ENCODE data around the gene MED16. TPM values are rescaled to one million over a fixed set of nuclear protein-coding genes. Genes with fewer than 3 reads are reported as not detected.
A peak's percentile ranks its signal among the peaks of the same experiment; 100 is the strongest.

MED16 gene
- total RNA-seq, 1 experiment from 2014 or later, result 83.1 TPM

DNA sequence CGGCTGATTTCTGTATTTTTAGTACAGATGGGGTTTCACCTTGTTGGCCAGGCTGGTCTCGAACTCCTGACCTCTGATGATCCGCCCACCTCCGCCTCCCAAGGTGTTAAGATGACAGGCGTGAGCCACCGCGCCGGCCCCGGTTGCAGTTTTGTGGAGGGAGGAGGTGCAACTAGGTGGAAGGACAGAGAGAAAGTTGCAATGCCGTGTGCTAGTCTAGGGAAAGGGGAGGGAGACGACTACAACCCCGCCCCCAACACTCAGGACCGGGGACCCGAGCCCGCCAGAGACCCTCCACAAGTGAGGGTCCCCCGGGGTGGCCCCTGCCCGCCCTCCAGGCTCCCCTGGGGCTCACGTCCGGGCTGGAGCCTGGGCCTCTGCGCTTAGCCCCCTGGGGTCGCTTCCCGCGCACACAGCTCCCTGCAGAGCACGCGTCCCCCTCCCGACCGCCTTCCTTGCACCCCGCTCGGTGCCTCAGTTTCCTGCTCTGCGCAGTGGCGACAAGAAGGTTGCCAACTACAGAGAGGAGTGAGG lies 31.6 kb upstream of the MED16 start:
- H3K27ac Mint-ChIP-seq, result no peak overlapping the region
- Histone ChIP-seq H3T11ph (ENCODE audit: low read length) (no peak overlapping the region), H3K4ac (ENCODE audit: low read depth, low read length) (no peak overlapping the region), H3K27ac (ENCODE audit: insufficient read length, low read depth, low read length) (no peak overlapping the region), H2BK120ac (ENCODE audit: low read depth, low read length, poor library complexity, severe bottlenecking) (no peak overlapping the region), H3K27me3 (ENCODE audit: insufficient read depth, low read length) (peaks cover 12% of the 10 kb centered on the region; the same call in 1 of the 2 replicates), H4K91ac (ENCODE audit: insufficient read length, low read depth, low read length) (no peak overlapping the region), H3K23me2 (ENCODE audit: insufficient read length, low read depth, low read length, poor library complexity, severe bottlenecking) (peaks cover 3% of the 10 kb centered on the region), H3K4me2 (ENCODE audit: insufficient read depth, insufficient read length, low read length) (peak overlapping the region; percentile 67), H3K14ac (ENCODE audit: insufficient read depth, low read length) (0 out of 2 replicates have a peak overlapping the region, but pooled peaks have one; percentile 42), H4K5ac (ENCODE audit: insufficient read length, low read depth, low read length) (no peak overlapping the region), H3K23ac (ENCODE audit: insufficient read length, low read depth, low read length) (no peak overlapping the region), H3K18ac (ENCODE audit: insufficient read length, low read depth, low read length) (no peak overlapping the region), H3K79me2 (ENCODE audit: insufficient read depth, low read length) (no peaks in the 10 kb centered on the region; the same call in 1 of the 2 replicates), H3K9me3 (ENCODE audit: control insufficient read depth, low read depth, low read length) (no peaks in the 10 kb centered on the region), H4K20me1 (ENCODE audit: control insufficient read depth, insufficient read depth, insufficient read length) (no peaks in the 10 kb centered on the region), H3K9ac (ENCODE audit: extremely low read depth, insufficient read length, low read length) (no peak overlapping the region), H2AK5ac (ENCODE audit: insufficient read length, low read length) (no peak overlapping the region), H2BK5ac (ENCODE audit: insufficient read length, low read length) (no peak overlapping the region), H2BK15ac (ENCODE audit: low read depth, low read length) (no peak overlapping the region), H3K79me1 (ENCODE audit: insufficient read depth, low read depth, low read length, poor library complexity, severe bottlenecking) (no peaks in the 10 kb centered on the region), H2AFZ (ENCODE audit: low read length) (no peak overlapping the region), H4K8ac (replicated peaks; ENCODE audit: insufficient read length, low read depth, low read length) (no peak overlapping the region), H2BK12ac (ENCODE audit: insufficient read length, low read depth, low read length) (no peak overlapping the region), H2BK20ac (ENCODE audit: low read depth, low read length, poor library complexity, severe bottlenecking) (no peak overlapping the region), H3K4me1 (ENCODE audit: insufficient read depth, low read length) (no peaks in the 10 kb centered on the region), H3K56ac (ENCODE audit: insufficient read length, low read depth, low read length) (no peak overlapping the region)
- no peaks in the 10 kb centered on the region; a peak in 1 of 5 replicates for H3K9me3 Mint-ChIP-seq
- H3K36me3 Mint-ChIP-seq (ENCODE audit: insufficient read depth in 1 of 3, low read depth in 3 of 3), result peaks cover 2 to 6% (median 4%) of the 10 kb centered on the region in 3 experiments; a peak in 4 of 7 replicates
- peaks cover 5 to 18% of the 10 kb centered on the region in 2 experiments for H3K4me1 Mint-ChIP-seq
- WGBS (ENCODE audit: extremely low coverage, insufficient read length, low lambda C conversion rate), result no CpG with 5 or more reads among the region's 31 CpGs
- H3K4me3 Mint-ChIP-seq, result peak overlapping the region; percentile 67 to 81
- peaks cover 30% of the 10 kb centered on the region for H3K27me3 Mint-ChIP-seq (ENCODE audit: low read depth)
- no peak for DNase-seq
- no peak for TF ChIP-seq CTCF (conservative IDR thresholded peaks at IDR 0.05)

Data from H9 (cell line).